HG03175 (cell line): ENCODE results near the gene ARHGEF9.
A peak's percentile ranks its signal among the peaks of the same experiment; 100 is the strongest.

ENCODE experiments used
- ATAC-seq: cut with Tn5 transposase; IDR thresholded peaks from one replicate; pipeline ENCODE4 v1.9.1; 2021; ENCODE audit warnings: mild to moderate bottlenecking, moderate library complexity; ENCODE audit not compliant: unreplicated experiment

ARHGEF9 gene

GRCh38 chrX:63747331-63747730 lies 37.7 kb downstream of the ARHGEF9 start:
- no peak for ATAC-seq

GRCh38 chrX:63746715-63747114 lies 38.3 kb downstream of the ARHGEF9 start:
- no peak for ATAC-seq

- ATAC-seq = peak; percentile 96
Observed at GRCh38 chrX:63746278-63746677, 38.7 kb downstream of the ARHGEF9 start.

- no peak for ATAC-seq
Observed at GRCh38 chrX:63744850-63745394, 40.1 kb downstream of the ARHGEF9 start.

- no peak for ATAC-seq
Observed at GRCh38 chrX:63743596-63743995, 41.4 kb downstream of the ARHGEF9 start.

GRCh38 chrX:63740382-63740781 lies 44.6 kb downstream of the ARHGEF9 start:
- ATAC-seq = no peak

GRCh38 chrX:63739885-63740284 lies 45.1 kb downstream of the ARHGEF9 start:
- ATAC-seq = no peak

GRCh38 chrX:63738696-63739095 lies 46.3 kb downstream of the ARHGEF9 start:
- no peak for ATAC-seq

- no peak for ATAC-seq
Observed at GRCh38 chrX:63737131-63737921, 47.7 kb downstream of the ARHGEF9 start.

- ATAC-seq = no peak
Observed at GRCh38 chrX:63735882-63736281, 49.1 kb downstream of the ARHGEF9 start.

- ATAC-seq = no peak
Observed at GRCh38 chrX:63720293-63720692, 64.7 kb downstream of the ARHGEF9 start.

GRCh38 chrX:63719633-63720032 lies 65.4 kb downstream of the ARHGEF9 start:
- ATAC-seq = no peak

GRCh38 chrX:63718010-63718694 lies 66.9 kb downstream of the ARHGEF9 start:
- peak; percentile 90 for ATAC-seq

GRCh38 chrX:63713526-63713925 lies 71.5 kb downstream of the ARHGEF9 start:
- no peak for ATAC-seq

GRCh38 chrX:63708801-63709200 lies 76.2 kb downstream of the ARHGEF9 start:
- ATAC-seq = no peak

- ATAC-seq = no peak
Observed at GRCh38 chrX:63702556-63702955, 82.5 kb downstream of the ARHGEF9 start.

GRCh38 chrX:63686878-63687714 lies 97.9 kb downstream of the ARHGEF9 start:
- ATAC-seq = peak; percentile 65

GRCh38 chrX:63680423-63680822 lies 104.6 kb downstream of the ARHGEF9 start:
- ATAC-seq = no peak

- no peak for ATAC-seq
Observed at GRCh38 chrX:63679432-63679831, 105.6 kb downstream of the ARHGEF9 start.

GRCh38 chrX:63675716-63676115 lies 109.3 kb downstream of the ARHGEF9 start:
- no peak for ATAC-seq

GRCh38 chrX:63673896-63674295 lies 111.1 kb downstream of the ARHGEF9 start:
- ATAC-seq = no peak
